KOPT-K1 (cell line): ENCODE data around the gene RPGRIP1L.

Source experiments
- H3K27ac ChIP-seq: fragments of 200-600 bp; sonication (generic); 2 replicates; pipeline ENCODE4 v1.5.1; 2016; ENCODE audit warnings: antibody characterized with exemption, mild to moderate bottlenecking, low read depth, low read length; ENCODE audit not compliant: poor library complexity, severe bottlenecking
- H3K36me3 ChIP-seq: fragments of 200-600 bp; sonication (generic); 2 replicates; pipeline ENCODE4 v1.5.1; 2017; ENCODE audit warnings: antibody characterized with exemption, mild to moderate bottlenecking, low read length, moderate library complexity; ENCODE audit not compliant: insufficient read depth
- H3K9me3 ChIP-seq: fragments of 200-600 bp; sonication (generic); 2 replicates; pipeline ENCODE4 v1.5.1; 2017; ENCODE audit warnings: antibody characterized with exemption, low read length, mild to moderate bottlenecking; ENCODE audit not compliant: insufficient read depth, poor library complexity, severe bottlenecking

RPGRIP1L gene

DNA sequence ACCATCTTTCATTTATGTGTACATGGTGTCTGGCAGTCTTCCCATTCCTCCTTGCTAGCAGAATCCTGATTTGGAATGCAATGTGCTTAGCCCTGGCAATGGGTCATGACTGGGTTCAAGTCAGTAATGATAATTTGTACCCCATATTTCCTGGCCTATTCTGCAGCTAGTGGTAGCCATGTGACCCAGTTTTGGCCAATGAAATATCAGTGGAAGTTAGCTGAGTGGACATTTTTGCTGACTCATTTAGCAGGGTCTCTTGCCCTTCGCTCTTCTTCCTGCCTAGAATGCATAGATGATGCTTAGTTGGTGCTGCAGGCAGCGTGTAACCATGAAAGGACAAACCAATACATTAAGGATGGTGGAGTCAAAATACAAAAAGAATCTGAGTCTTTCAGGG lies 121.9 kb downstream of the RPGRIP1L start:
- Histone ChIP-seq H3K27ac (no peak overlapping the region), H3K36me3 (no peaks in the 10 kb centered on the region), H3K9me3 (no peaks in the 10 kb centered on the region)

DNA sequence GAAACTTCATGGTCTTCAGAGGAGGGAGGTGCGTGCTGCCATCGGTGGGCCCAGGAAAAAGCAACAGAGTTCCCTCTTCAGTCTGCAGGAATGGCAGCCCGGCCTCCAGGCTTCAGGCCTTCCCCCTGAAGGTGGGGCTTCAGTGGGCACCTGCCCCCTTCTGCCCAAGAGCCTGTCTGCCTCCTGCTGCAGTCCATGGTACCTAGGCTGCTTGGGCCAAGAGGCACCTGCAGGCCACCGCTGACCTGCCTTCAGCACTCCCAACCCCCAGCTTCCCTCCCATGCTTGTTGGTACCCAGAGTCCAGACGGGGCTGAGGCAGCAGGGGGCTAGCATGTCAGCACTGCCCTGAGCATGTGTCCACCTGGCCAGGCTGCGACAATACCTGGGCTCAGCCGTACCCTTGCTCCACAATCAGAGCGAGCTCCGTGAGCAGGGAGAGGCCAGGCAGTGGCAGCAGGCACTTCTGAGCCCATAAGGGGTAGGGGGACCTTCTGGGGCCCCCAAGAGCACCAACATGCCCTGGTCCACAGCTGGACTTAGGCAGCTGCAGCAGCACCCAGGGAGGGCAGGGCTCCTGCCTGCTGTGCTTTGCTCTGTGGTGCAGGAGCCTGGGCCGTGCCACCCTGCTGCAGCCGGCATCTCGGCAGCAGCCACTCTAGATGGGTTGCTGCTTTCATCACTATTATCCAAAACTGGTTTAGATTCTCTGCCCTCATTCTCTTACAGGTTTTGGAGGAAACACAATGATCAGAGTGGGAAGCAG lies 123.4 kb downstream of the RPGRIP1L start:
- Histone ChIP-seq H3K27ac (no peak overlapping the region), H3K9me3 (no peaks in the 10 kb centered on the region), H3K36me3 (no peaks in the 10 kb centered on the region)

DNA sequence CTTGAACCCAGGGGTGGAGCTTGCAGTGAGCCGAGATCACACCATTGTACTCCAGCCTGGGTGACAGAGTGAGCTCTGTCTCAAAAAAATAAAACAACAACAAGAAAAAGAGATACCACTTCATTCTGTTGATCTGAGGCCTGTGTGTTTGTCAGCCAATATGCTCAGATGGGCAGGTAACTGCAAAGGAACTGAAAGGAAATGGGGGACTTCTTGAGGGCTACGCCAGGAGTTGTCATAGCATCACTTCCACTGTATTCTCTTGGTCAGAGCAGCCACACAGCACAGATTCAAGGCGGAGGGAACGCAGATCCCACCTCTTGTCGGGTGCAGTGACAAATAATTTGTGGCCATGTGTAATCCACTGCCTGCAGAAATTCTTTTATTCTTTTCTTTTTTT lies 126.8 kb downstream of the RPGRIP1L start:
- H3K9me3 ChIP-seq: peaks cover 10% of the 10 kb centered on the region
- no peak overlapping the region for H3K27ac ChIP-seq

DNA sequence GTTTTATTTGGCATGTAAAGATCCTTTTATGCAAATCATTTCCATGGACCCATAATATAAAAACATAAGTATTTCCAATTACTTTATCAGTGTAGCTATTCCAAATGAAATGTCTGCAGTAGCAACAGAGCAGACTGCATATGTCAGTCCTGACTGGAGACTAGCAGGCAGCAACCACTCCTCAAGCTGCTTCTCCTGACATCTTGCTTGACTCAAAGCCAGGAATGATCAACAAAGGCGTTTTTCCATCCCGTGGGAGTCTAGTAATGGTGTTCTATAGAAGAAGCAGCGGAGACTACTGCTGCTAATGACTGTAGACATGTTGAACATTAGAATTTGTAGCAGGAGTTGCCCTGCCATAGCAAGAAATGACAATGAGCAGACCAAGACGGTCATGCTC lies 127.4 kb downstream of the RPGRIP1L start:
- Histone ChIP-seq H3K27ac (no peak overlapping the region), H3K9me3 (peaks cover 16% of the 10 kb centered on the region), H3K36me3 (no peaks in the 10 kb centered on the region)

More for the DNA sequence above, 126.8 kb downstream of the RPGRIP1L start:
- no peaks in the 10 kb centered on the region for H3K36me3 ChIP-seq

DNA sequence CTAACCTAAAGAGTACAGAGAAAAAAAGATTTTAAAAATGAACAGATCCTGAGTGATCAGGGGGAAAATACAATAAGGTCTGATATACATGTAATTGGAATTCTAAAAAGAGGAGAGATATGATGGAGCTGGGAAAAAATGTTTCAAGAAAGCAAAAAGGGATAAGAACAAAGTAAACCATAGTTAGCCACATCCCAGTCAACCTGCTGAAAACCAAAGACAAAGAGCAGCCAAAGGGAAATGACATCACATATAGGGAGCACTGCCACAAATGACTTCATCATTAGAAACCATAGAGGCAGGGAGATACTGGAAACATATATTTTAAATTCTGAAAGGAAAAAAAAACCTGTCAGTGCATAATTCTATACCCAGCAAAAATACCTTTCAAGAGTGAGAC lies 131.9 kb downstream of the RPGRIP1L start:
- H3K27ac ChIP-seq: no peak overlapping the region
- no peaks in the 10 kb centered on the region for H3K36me3 ChIP-seq
- H3K9me3 ChIP-seq: peaks cover 27% of the 10 kb centered on the region

DNA sequence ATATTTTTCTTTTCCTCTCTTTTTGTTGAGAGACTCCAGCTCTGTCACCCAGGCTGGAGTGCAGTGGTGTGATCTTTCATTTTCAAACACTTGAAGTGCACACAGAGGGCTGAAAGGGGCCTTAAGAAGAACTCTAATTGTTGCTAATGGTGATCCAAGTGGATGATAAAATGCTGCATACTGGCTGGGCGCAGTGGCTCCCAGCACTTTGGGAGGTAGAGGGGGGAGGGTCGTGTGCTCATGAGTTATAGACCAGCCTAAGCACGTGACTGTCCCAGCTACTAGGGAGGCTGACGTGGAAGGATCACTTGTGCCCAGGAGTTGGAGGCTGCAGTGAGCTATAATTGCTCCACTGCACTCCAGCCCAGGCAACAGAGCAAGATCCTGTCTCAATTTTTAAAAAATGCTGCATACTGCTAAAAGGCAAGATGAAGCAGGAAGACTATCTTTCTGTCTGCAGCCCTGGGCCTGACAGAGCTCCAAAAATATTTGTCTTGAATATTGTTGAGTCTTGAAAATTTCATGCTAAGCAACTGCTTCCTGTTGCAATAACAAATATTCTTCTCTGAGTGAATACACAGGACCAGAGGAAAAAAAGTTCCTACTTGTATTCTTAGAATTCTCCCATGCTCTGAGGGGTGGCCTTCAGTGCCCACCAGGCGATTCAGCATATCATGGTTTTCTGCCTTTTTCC lies 137.0 kb downstream of the RPGRIP1L start:
- Histone ChIP-seq H3K36me3 (no peaks in the 10 kb centered on the region), H3K9me3 (peaks cover 15% of the 10 kb centered on the region), H3K27ac (no peak overlapping the region)

DNA sequence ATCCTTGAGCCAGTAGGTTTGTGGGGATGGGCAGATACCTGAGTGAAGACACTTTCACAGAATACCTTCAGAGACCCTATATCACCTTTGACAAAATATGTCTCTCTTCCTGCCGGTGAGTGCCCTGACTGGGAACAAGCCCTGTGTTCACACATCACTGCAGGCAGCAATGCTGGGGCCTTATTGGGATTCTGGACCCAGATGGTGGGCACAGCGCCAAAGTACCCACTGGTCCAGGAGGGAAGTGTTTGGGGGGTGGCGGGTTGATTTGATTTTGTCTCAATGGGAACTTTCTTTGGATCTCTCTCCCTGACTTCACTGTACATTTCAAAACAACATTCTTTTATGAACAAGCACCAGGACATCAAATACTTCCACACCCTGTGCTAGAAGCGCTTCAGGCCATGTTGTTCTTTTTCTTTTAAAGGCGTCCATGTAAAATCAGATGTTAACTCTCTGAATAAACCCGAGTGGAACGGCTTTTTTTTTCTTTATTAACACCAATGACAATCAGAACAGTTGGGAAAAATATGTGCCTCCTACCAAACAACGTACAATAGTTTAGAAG lies 138.3 kb downstream of the RPGRIP1L start:
- Histone ChIP-seq H3K27ac (no peak overlapping the region), H3K9me3 (peaks cover 2% of the 10 kb centered on the region), H3K36me3 (no peaks in the 10 kb centered on the region)

DNA sequence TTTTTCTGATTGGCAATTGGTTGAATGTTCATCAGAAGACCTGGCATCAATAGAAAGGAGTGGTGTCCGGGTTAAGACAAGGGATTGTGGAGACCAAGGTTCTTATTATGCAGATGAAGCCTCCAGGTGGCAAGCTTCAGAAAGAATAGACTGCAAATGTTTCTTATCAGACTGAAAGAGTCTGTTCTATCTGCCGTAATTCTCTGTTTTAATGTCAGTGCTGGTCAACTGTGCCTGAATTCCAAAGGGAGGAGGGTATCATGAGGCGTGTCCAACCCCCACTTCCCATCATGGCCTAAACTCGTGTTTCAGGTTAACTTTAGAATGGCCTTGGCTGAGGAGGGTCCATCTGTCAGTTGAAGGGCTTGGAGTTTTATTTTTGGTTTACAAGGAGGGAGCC lies 140.2 kb downstream of the RPGRIP1L start:
- no peaks in the 10 kb centered on the region for H3K9me3 ChIP-seq
- no peak overlapping the region for H3K27ac ChIP-seq
- no peaks in the 10 kb centered on the region for H3K36me3 ChIP-seq

DNA sequence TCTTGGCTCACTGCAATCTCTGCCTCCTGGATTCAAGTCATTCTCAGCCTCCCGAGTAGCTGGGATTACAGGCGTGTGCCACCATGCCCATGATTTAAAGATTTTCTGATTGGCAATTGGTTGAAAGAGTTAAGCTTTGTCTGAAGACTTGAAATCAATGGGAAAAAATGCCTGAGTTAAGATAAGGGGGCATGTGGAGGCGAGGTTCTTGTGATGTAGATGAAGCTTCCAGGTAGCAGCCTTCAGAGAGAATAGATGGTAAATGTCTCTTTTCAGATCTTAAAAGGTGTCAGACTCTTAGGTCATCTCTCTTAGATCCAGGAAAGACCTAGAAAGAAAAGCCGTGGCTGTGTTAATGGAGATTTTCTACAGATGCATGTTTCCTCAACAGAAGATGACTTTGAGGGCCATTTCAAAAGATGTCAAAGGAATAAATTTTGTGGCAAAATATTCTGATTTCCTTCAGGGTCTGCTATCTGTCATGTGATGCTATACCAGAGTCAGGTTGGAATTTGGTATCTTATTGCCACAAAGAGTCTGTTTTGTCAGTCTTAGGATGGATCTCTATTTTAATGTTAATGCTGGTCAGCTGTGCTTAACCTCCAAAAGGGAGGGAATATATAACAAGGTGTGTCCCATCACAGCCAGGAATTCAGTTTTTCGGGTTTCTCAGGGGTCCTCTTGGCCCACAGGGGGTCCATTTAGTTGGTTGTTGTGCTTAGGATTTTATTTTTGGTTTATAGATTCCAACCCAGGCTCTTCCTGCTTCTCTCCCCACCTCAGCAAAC lies 142.4 kb downstream of the RPGRIP1L start:
- Histone ChIP-seq H3K9me3 (no peaks in the 10 kb centered on the region), H3K27ac (no peak overlapping the region), H3K36me3 (no peaks in the 10 kb centered on the region)

DNA sequence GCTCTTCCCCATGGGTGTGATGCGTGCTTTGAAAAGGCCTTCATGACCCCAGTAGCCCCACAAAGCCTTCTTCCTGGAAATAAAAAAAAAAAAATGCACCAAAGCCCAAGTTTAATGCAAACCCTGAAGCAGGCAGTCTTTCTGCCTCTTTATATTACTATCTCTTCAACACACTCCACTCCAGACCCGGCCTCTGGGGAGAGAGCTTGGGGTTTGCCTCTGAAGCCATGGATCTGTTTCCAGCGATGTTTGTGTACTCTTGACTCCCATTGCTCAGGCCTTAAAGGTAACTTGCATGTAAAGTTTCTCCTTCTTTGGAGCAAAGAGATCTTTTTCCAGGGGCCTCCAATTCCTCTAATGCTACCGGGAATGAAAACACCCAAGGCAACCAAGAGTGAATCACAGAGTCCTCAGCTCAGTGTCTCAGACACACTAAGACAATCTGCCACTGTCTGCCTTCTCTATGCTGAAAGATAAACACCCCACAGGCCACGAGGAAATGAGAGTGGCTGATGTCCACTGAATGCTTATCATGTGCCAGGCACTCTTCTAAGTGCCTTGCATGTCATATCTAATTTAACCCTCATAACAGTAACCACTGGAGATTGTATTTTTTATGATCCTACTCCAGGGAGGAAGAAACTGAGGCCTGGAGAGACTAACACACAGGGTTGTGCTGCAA lies 144.2 kb downstream of the RPGRIP1L start:
- no peaks in the 10 kb centered on the region for H3K9me3 ChIP-seq

DNA sequence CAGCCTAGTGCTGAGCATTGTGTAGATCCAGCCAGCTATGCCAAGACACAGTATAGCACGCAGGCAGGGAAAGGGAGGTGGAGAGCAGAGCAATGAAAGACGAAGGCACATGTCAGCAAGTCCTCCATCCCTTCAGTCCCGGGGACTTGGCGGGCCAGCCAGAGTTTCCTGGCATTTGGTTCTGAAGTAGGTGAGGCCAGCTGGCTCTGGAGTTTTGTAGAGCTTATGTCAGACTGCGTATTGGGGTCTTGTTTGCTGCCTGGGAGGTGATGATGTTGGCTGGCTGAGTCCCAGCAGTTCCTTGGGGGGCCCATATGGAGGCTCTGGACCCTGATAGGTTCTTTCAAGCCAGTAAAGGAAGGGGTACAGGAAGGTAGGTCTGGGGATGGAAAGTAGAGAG lies 144.9 kb downstream of the RPGRIP1L start:
- H3K27ac ChIP-seq: no peak overlapping the region
- no peaks in the 10 kb centered on the region for H3K36me3 ChIP-seq
- no peaks in the 10 kb centered on the region for H3K9me3 ChIP-seq

More for the DNA sequence above, 144.2 kb downstream of the RPGRIP1L start:
- Histone ChIP-seq H3K36me3 (no peaks in the 10 kb centered on the region), H3K27ac (no peak overlapping the region)

DNA sequence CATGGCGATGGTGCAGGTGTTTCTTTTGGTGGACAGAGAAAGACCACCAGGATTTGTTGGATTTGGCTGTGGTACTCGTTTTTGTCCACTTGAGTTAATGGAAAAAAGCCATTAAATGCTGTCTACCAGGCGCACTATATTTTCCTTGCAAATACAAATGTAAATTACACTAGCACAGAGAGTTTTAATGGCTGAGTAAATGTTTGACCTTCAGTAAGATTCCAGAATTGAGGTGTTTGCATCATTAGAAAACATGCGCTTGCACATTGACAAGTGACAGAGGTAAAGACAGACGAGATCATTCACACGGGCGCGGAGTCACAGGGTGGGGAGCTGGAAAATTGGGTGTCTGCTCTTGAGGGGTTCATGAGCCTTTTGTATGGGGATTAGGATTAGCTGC lies 147.1 kb downstream of the RPGRIP1L start:
- Histone ChIP-seq H3K27ac (no peak overlapping the region), H3K9me3 (no peaks in the 10 kb centered on the region), H3K36me3 (no peaks in the 10 kb centered on the region)

DNA sequence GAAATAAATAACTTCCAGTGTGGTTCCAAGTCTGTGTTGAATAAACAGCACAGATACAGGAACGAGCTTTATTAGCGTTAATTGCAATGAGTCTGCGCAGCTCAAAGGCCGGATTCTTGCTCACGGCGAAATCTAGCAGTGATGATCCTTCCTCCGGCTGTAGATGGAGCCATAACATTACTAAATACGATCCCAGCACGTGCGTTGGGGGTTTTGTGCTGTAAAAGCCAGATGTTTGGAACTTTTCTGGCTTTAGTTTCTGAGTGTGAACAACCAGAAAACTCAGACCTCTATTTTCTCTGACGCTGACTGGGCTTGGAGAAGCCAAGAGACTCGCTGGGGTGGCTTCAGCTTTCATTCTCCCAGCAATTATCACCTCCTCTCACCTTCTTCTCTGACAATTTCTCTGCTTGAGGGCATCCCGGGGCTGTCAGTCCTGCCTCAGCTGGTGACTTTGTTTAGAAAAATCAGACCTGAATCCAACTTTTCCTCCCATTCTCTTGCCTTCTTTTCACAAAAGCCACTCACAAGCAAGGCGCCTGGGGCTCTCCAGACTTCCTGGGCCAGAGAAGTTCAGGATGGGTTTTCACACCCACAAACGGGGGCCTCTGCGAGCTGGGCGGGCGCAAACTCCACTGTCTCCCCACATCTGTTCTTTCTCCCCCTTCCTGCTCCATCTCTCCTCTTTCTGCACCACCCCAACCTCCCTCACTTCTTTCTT lies 153.5 kb downstream of the RPGRIP1L start:
- Histone ChIP-seq H3K36me3 (no peaks in the 10 kb centered on the region), H3K9me3 (no peaks in the 10 kb centered on the region), H3K27ac (no peak overlapping the region)
